ENCODE data around the gene CHSY1. TPM values are rescaled to one million over a fixed set of nuclear protein-coding genes. Genes with fewer than 3 reads are reported as not detected.
A peak's percentile ranks its signal among the peaks of the same experiment; 100 is the strongest.

CHSY1 gene
- total and polyA plus RNA-seq, 10 of the 15 experiments (the other 5 are each of a cell fraction or from before 2014, with no cell fraction given): 1.4 to 31.2 (median 10.5) TPM

GRCh38 chr15:101137312-101137940 lies 114.4 kb downstream of the CHSY1 start:
- ChIA-PET POLR2A (no interaction called here), RAD21 (ENCODE audit: unreplicated experiment) (interaction anchor here (2.1 kb wide), 1 partner anchor 19 kb away, joined by 10 read pairs; no protein-coding TSS in a partner anchor), SMC1A (ENCODE audit: uncharacterized antibody, unreplicated experiment) (interaction anchor here (1.0 to 3.5 kb wide), 5 partner anchors 9 to 51 kb away, joined by 3 to 41 read pairs (median 3); no protein-coding TSS in a partner anchor), CTCF (interaction anchor here (1.6 kb wide), 2 partner anchors 11 to 14 kb away, joined by 4 to 6 read pairs; no protein-coding TSS in a partner anchor)
- 92% methylated on average over 16 of the region's 16 CpGs for WGBS (ENCODE audit: insufficient coverage, insufficient replicate concordance, low lambda C conversion rate, missing lambda C conversion rate)
- DNase-seq (ENCODE audit: low read depth, low spot score) (no peak), FAIRE-seq (peak; percentile 44), ATAC-seq (no peak)
- Histone ChIP-seq H3K27ac (ENCODE audit: control insufficient read depth, insufficient read depth) (no peak overlapping the region), H3K27me3 (replicated peaks in 1 of 2; ENCODE audit: control insufficient read depth in 2 of 2, insufficient read depth in 2 of 2, low read length in 1 of 2) (no peaks in the 10 kb centered on the region), H3K79me2 (ENCODE audit: control insufficient read depth, insufficient read depth, low read length) (no peaks in the 10 kb centered on the region), H4K20me1 (ENCODE audit: control insufficient read depth, insufficient read depth) (no peaks in the 10 kb centered on the region), H3K9ac (ENCODE audit: control insufficient read depth, insufficient read depth, low read length) (no peak overlapping the region), H3K4me1 (ENCODE audit: control insufficient read depth, insufficient read depth, low read length) (peaks cover 58% of the 10 kb centered on the region), H3K36me3 (ENCODE audit: control insufficient read depth in 2 of 2, insufficient read depth in 2 of 2, low read length in 1 of 2) (no peaks in the 10 kb centered on the region), H2AFZ (ENCODE audit: control insufficient read depth, low read depth, low read length) (no peak overlapping the region), H3K4me2 (ENCODE audit: control insufficient read depth, insufficient read depth) (no peak overlapping the region), H3K9me3 (replicated peaks; ENCODE audit: control insufficient read depth, insufficient read depth, low read length) (no peaks in the 10 kb centered on the region; the same call in 1 of the 3 replicates), H3K4me3 (no peak overlapping the region)
- TF ChIP-seq RUNX3 (IDR thresholded peaks at IDR 0.05; ENCODE audit: low read length) (peak; percentile 41), SMAD1 (IDR thresholded peaks at IDR 0.05; ENCODE audit: low read depth, partially characterized antibody) (no peak), SREBF1 (IDR thresholded peaks at IDR 0.05; ENCODE audit: low read length) (no peak), ZBTB33 (IDR thresholded peaks at IDR 0.05) (peak; percentile 86), CHD4 (IDR thresholded peaks at IDR 0.05) (no peak), TARDBP (IDR thresholded peaks at IDR 0.05; ENCODE audit: borderline replicate concordance) (no peak), POU2F2 (IDR thresholded peaks at IDR 0.05; ENCODE audit: borderline replicate concordance, low read depth, low read length) (no peak), CBFB (IDR thresholded peaks at IDR 0.05; ENCODE audit: low read depth) (no peak), PRDM15 (CRISPR knock-in tag; IDR thresholded peaks at IDR 0.05) (no peak), SP1 (IDR thresholded peaks at IDR 0.05; ENCODE audit: low read depth, low read length) (no peak), BCLAF1 (IDR thresholded peaks at IDR 0.05) (no peak), NFIC (IDR thresholded peaks at IDR 0.05; ENCODE audit: low read depth, low read length) (no peak)
- BruUV-seq (replicated peaks): no TSS peak
- intact Hi-C loops (cut with micrococcal nuclease; ENCODE audit: unreplicated experiment): no loop called here
- in situ Hi-C loops (cut with MboI): no loop called here

All from GM12878 (cell line).